ENCODE results near the gene TIAM2.

TIAM2 gene

GRCh38 chr6:155003476-155003875 lies 8.4 kb downstream of the TIAM2 start:
- no peak for TF ChIP-seq CTCF (conservative IDR thresholded peaks at IDR 0.05; ENCODE audit: low read depth, low read length)
- Histone ChIP-seq H3K4me3 (IDR thresholded peaks at IDR 0.05; ENCODE audit: insufficient read depth, low read depth, low read length) (no peak overlapping the region), H3K9ac (no peak overlapping the region), H3K27ac (no peak overlapping the region), H4K20me1 (ENCODE audit: insufficient read depth) (no peaks in the 10 kb centered on the region), H2AFZ (ENCODE audit: low read depth) (no peak overlapping the region), H3K4me2 (no peak overlapping the region), H3K27me3 (ENCODE audit: insufficient read depth, low read depth) (no peaks in the 10 kb centered on the region), H3K36me3 (ENCODE audit: insufficient read depth) (no peaks in the 10 kb centered on the region), H3K79me2 (ENCODE audit: insufficient read depth, low read depth) (no peaks in the 10 kb centered on the region), H3K4me1 (ENCODE audit: low read depth, poor library complexity, severe bottlenecking) (no peaks in the 10 kb centered on the region)

- H4K20me1 ChIP-seq (ENCODE audit: insufficient read depth): no peaks in the 10 kb centered on the region
Observed at GRCh38 chr6:155004017-155004416, 8.9 kb downstream of the TIAM2 start.

GRCh38 chr6:155004576-155005372 lies 9.7 kb downstream of the TIAM2 start:
- no peak overlapping the region for H2AFZ ChIP-seq (ENCODE audit: low read depth)
- no peaks in the 10 kb centered on the region for H4K20me1 ChIP-seq (ENCODE audit: insufficient read depth)
- H3K27me3 ChIP-seq (ENCODE audit: insufficient read depth, low read depth): no peaks in the 10 kb centered on the region
- H3K9ac ChIP-seq: no peak overlapping the region
- no peaks in the 10 kb centered on the region for H3K79me2 ChIP-seq (ENCODE audit: insufficient read depth, low read depth)
- H3K4me1 ChIP-seq (ENCODE audit: low read depth, poor library complexity, severe bottlenecking): no peaks in the 10 kb centered on the region
- no peaks in the 10 kb centered on the region for H3K36me3 ChIP-seq (ENCODE audit: insufficient read depth)
- TF ChIP-seq CTCF (conservative IDR thresholded peaks at IDR 0.05; ENCODE audit: low read depth, low read length): no peak
- no peak overlapping the region for H3K27ac ChIP-seq
- H3K4me3 ChIP-seq (IDR thresholded peaks at IDR 0.05; ENCODE audit: insufficient read depth, low read depth, low read length): no peak overlapping the region
- H3K4me2 ChIP-seq: no peak overlapping the region

More at GRCh38 chr6:155004017-155004416, 8.9 kb downstream of the TIAM2 start:
- no peak overlapping the region for H3K4me3 ChIP-seq (IDR thresholded peaks at IDR 0.05; ENCODE audit: insufficient read depth, low read depth, low read length)
- no peaks in the 10 kb centered on the region for H3K36me3 ChIP-seq (ENCODE audit: insufficient read depth)
- no peak overlapping the region for H2AFZ ChIP-seq (ENCODE audit: low read depth)
- H3K4me1 ChIP-seq (ENCODE audit: low read depth, poor library complexity, severe bottlenecking): no peaks in the 10 kb centered on the region
- H3K27ac ChIP-seq: no peak overlapping the region
- H3K27me3 ChIP-seq (ENCODE audit: insufficient read depth, low read depth): no peaks in the 10 kb centered on the region
- H3K79me2 ChIP-seq (ENCODE audit: insufficient read depth, low read depth): no peaks in the 10 kb centered on the region
- no peak overlapping the region for H3K4me2 ChIP-seq
- no peak for TF ChIP-seq CTCF (conservative IDR thresholded peaks at IDR 0.05; ENCODE audit: low read depth, low read length)
- no peak overlapping the region for H3K9ac ChIP-seq

GRCh38 chr6:155008625-155009024 lies 13.5 kb downstream of the TIAM2 start:
- no peak overlapping the region for H3K27ac ChIP-seq

More at GRCh38 chr6:155008625-155009024, 13.5 kb downstream of the TIAM2 start:
- TF ChIP-seq CTCF (conservative IDR thresholded peaks at IDR 0.05; ENCODE audit: low read depth, low read length): no peak
- Histone ChIP-seq H3K27me3 (ENCODE audit: insufficient read depth, low read depth) (no peaks in the 10 kb centered on the region), H3K4me1 (ENCODE audit: low read depth, poor library complexity, severe bottlenecking) (no peaks in the 10 kb centered on the region), H3K4me3 (IDR thresholded peaks at IDR 0.05; ENCODE audit: insufficient read depth, low read depth, low read length) (no peak overlapping the region), H4K20me1 (ENCODE audit: insufficient read depth) (no peaks in the 10 kb centered on the region), H3K36me3 (ENCODE audit: insufficient read depth) (no peaks in the 10 kb centered on the region), H3K4me2 (no peak overlapping the region), H2AFZ (ENCODE audit: low read depth) (no peak overlapping the region), H3K9ac (no peak overlapping the region), H3K79me2 (ENCODE audit: insufficient read depth, low read depth) (no peaks in the 10 kb centered on the region)
